T-cell (primary cell): Measurements from ENCODE around the gene KDM4B. TPM values are rescaled to one million over a fixed set of nuclear protein-coding genes. Genes with fewer than 3 reads are reported as not detected.

Experiments used
- ATAC-seq, 4 experiments: fragments of 200-7000 bp in 3 of 4; fragments of 150-1000 bp in 1 of 4; cut with Tn5 transposase; replicated peaks in 1 of 4; 1 replicate in 3 of 4; 2 replicates in 1 of 4; pipeline ENCODE4 v1.10.0; 2021; ENCODE audit warnings: moderate library complexity in 3 of 4, mild to moderate bottlenecking in 2 of 4, moderate number of reproducible peaks in 1 of 4
- CTCF ChIA-PET, 2 donors: fragments of 300-600 bp; sonication (Branson Sonifier 250); formaldehyde crosslinking; loops; one replicate each; lab custom pipeline; 2022; ENCODE audit warnings: antibody characterized with exemption in 2 of 2; lab: Charles Lee
- POLR2A ChIA-PET, 2 donors: fragments of 300-600 bp; sonication (Branson Sonifier 250); formaldehyde crosslinking; loops; one replicate each; lab custom pipeline; 2022; ENCODE audit warnings: antibody characterized with exemption in 2 of 2; lab: Charles Lee
- DNase-seq, 35 experiments: peaks; one replicate each; pipeline versions ENCODE4 v3.0.0 to v3.0.0-alpha.2; 2013 to 2023
- H3K27ac ChIP-seq: one replicate; pipeline ENCODE4 v1.5.1; 2013; ENCODE audit warnings: low read length
- H3K27me3 ChIP-seq, 2 experiments: replicated peaks in 1 of 2; 1 replicate in 1 of 2; 2 replicates in 1 of 2; pipeline versions ENCODE4 v1.6.1 to v1.7.0; 2013; ENCODE audit warnings: low read length in 1 of 2, mixed read lengths in 1 of 2; ENCODE audit not compliant: control insufficient read depth in 2 of 2, insufficient read depth in 2 of 2; ENCODE audit errors: extremely low read depth in 1 of 2
- H3K36me3 ChIP-seq, 2 donors: 1 replicate in 1 of 2; 2 replicates in 1 of 2; pipeline versions ENCODE4 v1.6.1 to v1.7.0; 2013; ENCODE audit warnings: low read length in 1 of 2; ENCODE audit not compliant: control insufficient read depth in 2 of 2, insufficient read depth in 1 of 2; ENCODE audit errors: extremely low read depth in 1 of 2
- H3K4me1 ChIP-seq, 2 experiments: 1 replicate in 1 of 2; 2 replicates in 1 of 2; pipeline versions ENCODE4 v1.6.1 to v1.7.0; 2013; ENCODE audit warnings: low read length in 2 of 2, mixed read lengths in 1 of 2; ENCODE audit not compliant: insufficient read depth in 2 of 2, control insufficient read depth in 1 of 2; ENCODE audit errors: extremely low read depth in 1 of 2
- H3K4me3 ChIP-seq, 2 donors: 1 replicate in 1 of 2; 2 replicates in 1 of 2; pipeline versions ENCODE4 v1.5.1 to v1.7.0; 2013; ENCODE audit warnings: mild to moderate bottlenecking in 2 of 2, low read length in 1 of 2, moderate library complexity in 1 of 2; ENCODE audit not compliant: control insufficient read depth in 1 of 2; ENCODE audit errors: extremely low read depth in 1 of 2
- H3K9me3 ChIP-seq: 2 replicates; pipeline ENCODE4 v1.7.0; 2013
- H3K27ac Mint-ChIP-seq, 2 donors: one replicate each; pipeline ENCODE4 v1.8.0; 2020 to 2021; ENCODE audit warnings: mild to moderate bottlenecking in 2 of 2, mixed read lengths in 2 of 2
- H3K27me3 Mint-ChIP-seq, 2 donors: one replicate each; pipeline ENCODE4 v1.8.0; 2021 to 2022; ENCODE audit warnings: mixed read lengths in 2 of 2
- H3K36me3 Mint-ChIP-seq: one replicate; pipeline ENCODE4 v1.8.0; 2021; ENCODE audit warnings: mixed read lengths
- H3K4me1 Mint-ChIP-seq, 3 donors: one replicate each; pipeline ENCODE4 v1.8.0; 2020 to 2022; ENCODE audit warnings: mixed read lengths in 3 of 3, mild to moderate bottlenecking in 1 of 3
- H3K4me3 Mint-ChIP-seq, 3 donors: one replicate each; pipeline ENCODE4 v1.8.0; 2020 to 2022; ENCODE audit warnings: mild to moderate bottlenecking in 3 of 3, mixed read lengths in 3 of 3, moderate library complexity in 3 of 3
- H3K9me3 Mint-ChIP-seq, 3 donors: one replicate each; pipeline ENCODE4 v1.8.0; 2020 to 2022; ENCODE audit warnings: mixed read lengths in 3 of 3
- WGBS: methylation state at CpG from one replicate; pipeline ENCODE4 v1.1.5; 2013; ENCODE audit warnings: missing lambda C conversion rate; ENCODE audit not compliant: insufficient coverage; 5-methylcytosine and 5-hydroxymethylcytosine counted together
- total RNA-seq, 35 experiments: library from RNA in 6 of 35; stranded (reverse) in 6 of 35; fragments of 120-200 nt in 1 of 35; gene quantifications; one replicate each; pipeline versions ENCODE4 v1.2.1 to v1.2.4 and lab custom pipeline; 2013 to 2026

KDM4B gene
- total RNA-seq, 5 donors from 2014 or later (not counting 1 experiment from before 2014, with no cell fraction given): 44.6 to 59.2 (median 47.8) TPM

DNA sequence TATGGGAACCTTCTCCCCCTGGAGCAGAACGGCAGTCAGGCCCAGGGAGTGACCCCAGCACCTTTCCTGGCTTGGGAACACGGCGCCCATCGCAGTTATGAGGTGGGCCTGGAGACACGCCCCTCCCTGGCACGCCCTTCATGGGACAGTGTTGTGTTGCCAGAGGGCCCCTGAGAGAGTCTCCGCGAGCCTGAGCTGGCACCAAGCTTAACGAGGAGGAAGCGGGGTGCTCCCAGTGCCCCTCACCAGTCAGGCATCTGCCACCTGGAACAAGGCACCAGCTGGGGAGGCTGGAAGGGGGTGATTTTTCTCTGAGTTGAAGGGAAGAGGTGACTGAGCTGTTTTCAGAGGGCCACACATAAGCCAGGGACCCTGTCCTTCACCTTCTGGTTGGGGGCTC, 180.6 kb downstream of the KDM4B start:
- no peak overlapping the region for H3K27ac ChIP-seq
- ATAC-seq: no peak
- Mint-ChIP-seq H3K27ac (no peak overlapping the region), H3K36me3 (peaks cover 30% of the 10 kb centered on the region), H3K4me1 (peaks cover 0 to 2% (median 2%) of the 10 kb centered on the region in 3 donors), H3K9me3 (no peaks in the 10 kb centered on the region), H3K4me3 (no peak overlapping the region), H3K27me3 (no peaks in the 10 kb centered on the region)
- peaks cover 9 to 12% of the 10 kb centered on the region in 2 donors for H3K36me3 ChIP-seq
- no peaks in the 10 kb centered on the region for H3K9me3 ChIP-seq
- no peak for DNase-seq
- H3K4me3 ChIP-seq: no peak overlapping the region
- CTCF ChIA-PET: no interaction called here
- H3K4me1 ChIP-seq: no peaks in the 10 kb centered on the region
- POLR2A ChIA-PET: no interaction called here
- no peaks in the 10 kb centered on the region for H3K27me3 ChIP-seq
- 98% methylated on average over 6 of the region's 10 CpGs for WGBS

GRCh38 chr19:5149932-5150901, 181.3 kb downstream of the KDM4B start:
- Histone ChIP-seq H3K27me3 (no peaks in the 10 kb centered on the region), H3K4me3 (no peak overlapping the region), H3K27ac (no peak overlapping the region), H3K4me1 (no peaks in the 10 kb centered on the region), H3K36me3 (peaks cover 8 to 9% of the 10 kb centered on the region in 2 donors), H3K9me3 (no peaks in the 10 kb centered on the region)
- ChIA-PET CTCF (no interaction called here), POLR2A (no interaction called here)
- no peak for ATAC-seq
- 97% methylated on average over 21 of the region's 36 CpGs for WGBS
- H3K27ac Mint-ChIP-seq: no peak overlapping the region
- peaks cover 0 to 2% (median 2%) of the 10 kb centered on the region in 3 donors for H3K4me1 Mint-ChIP-seq
- H3K27me3 Mint-ChIP-seq: no peaks in the 10 kb centered on the region
- H3K4me3 Mint-ChIP-seq: no peak overlapping the region
- H3K9me3 Mint-ChIP-seq: no peaks in the 10 kb centered on the region
- H3K36me3 Mint-ChIP-seq: peaks cover 24% of the 10 kb centered on the region
- DNase-seq: no peak

DNA sequence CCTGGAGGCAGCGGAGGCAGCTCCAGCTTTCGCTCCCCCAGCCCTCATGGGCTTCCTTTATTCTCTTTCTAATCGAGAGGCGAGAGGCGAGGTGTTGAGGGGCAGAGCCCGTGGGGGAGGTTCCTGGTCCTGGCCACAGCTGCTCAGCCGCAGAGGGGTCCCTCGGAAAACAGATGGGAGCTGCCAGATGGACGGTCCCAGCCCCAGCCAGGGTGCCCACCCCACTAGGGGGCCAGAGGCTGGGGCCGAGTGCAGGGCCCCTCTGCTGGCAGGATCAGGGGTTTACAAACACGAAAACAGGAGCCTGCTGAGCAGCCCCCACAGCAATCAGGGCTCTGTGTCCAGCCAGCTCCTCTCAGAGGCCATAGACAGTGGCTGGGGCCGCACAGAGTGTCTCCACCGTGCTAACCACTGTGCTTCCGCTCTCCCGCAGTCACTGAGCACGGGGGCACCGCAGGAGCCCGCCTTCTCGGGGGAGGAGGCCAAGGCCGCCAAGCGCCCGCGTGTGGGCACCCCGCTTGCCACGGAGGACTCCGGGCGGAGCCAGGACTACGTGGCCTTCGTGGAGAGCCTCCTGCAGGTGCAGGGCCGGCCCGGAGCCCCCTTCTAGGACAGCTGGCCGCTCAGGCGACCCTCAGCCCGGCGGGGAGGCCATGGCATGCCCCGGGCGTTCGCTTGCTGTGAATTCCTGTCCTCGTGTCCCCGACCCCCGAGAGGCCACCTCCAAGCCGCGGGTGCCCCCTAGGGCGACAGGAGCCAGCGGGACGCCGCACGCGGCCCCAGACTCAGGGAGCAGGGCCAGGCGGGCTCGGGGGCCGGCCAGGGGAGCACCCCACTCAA, 182.2 kb downstream of the KDM4B start:
- H3K9me3 Mint-ChIP-seq: no peaks in the 10 kb centered on the region
- Histone ChIP-seq H3K4me3 (no peak overlapping the region), H3K4me1 (no peaks in the 10 kb centered on the region), H3K27me3 (no peaks in the 10 kb centered on the region), H3K27ac (no peak overlapping the region), H3K36me3 (peaks cover 1 to 3% of the 10 kb centered on the region in 2 donors), H3K9me3 (no peaks in the 10 kb centered on the region)
- ChIA-PET CTCF (no interaction called here), POLR2A (no interaction called here)
- DNase-seq (no peak), ATAC-seq (no peak)
- WGBS: 88% methylated on average over 39 of the region's 52 CpGs
- H3K36me3 Mint-ChIP-seq: peaks cover 20% of the 10 kb centered on the region
- peaks cover 0 to 2% (median 2%) of the 10 kb centered on the region in 3 donors for H3K4me1 Mint-ChIP-seq
- H3K27ac Mint-ChIP-seq: no peak overlapping the region
- H3K27me3 Mint-ChIP-seq: no peaks in the 10 kb centered on the region
- no peak overlapping the region for H3K4me3 Mint-ChIP-seq

GRCh38 chr19:5152013-5152763, 183.3 kb downstream of the KDM4B start:
- Mint-ChIP-seq H3K4me1 (no peaks in the 10 kb centered on the region), H3K9me3 (no peaks in the 10 kb centered on the region), H3K27me3 (no peaks in the 10 kb centered on the region), H3K36me3 (peaks cover 13% of the 10 kb centered on the region), H3K4me3 (no peak overlapping the region), H3K27ac (no peak overlapping the region)
- no peak for ATAC-seq
- POLR2A ChIA-PET: no interaction called here
- DNase-seq: no peak
- Histone ChIP-seq H3K4me3 (no peak overlapping the region), H3K27me3 (no peaks in the 10 kb centered on the region), H3K4me1 (no peaks in the 10 kb centered on the region), H3K9me3 (no peaks in the 10 kb centered on the region), H3K36me3 (no peaks in the 10 kb centered on the region), H3K27ac (no peak overlapping the region)
- CTCF ChIA-PET: no interaction called here
- WGBS: 91% methylated on average over 19 of the region's 27 CpGs

GRCh38 chr19:5152767-5153532, 184.0 kb downstream of the KDM4B start:
- no peaks in the 10 kb centered on the region for H3K27me3 Mint-ChIP-seq
- peaks cover 0 to 4% (median 0%) of the 10 kb centered on the region in 3 donors for H3K9me3 Mint-ChIP-seq
- 94% methylated on average over 20 of the region's 24 CpGs for WGBS
- no peaks in the 10 kb centered on the region for H3K4me1 ChIP-seq
- H3K4me1 Mint-ChIP-seq: no peaks in the 10 kb centered on the region
- CTCF ChIA-PET: no interaction called here
- no peaks in the 10 kb centered on the region for H3K36me3 ChIP-seq
- DNase-seq (no peak), ATAC-seq (no peak)
- H3K9me3 ChIP-seq: no peaks in the 10 kb centered on the region
- no peak overlapping the region for H3K27ac ChIP-seq
- POLR2A ChIA-PET: no interaction called here
- H3K4me3 Mint-ChIP-seq: no peak overlapping the region
- no peak overlapping the region for H3K27ac Mint-ChIP-seq
- no peaks in the 10 kb centered on the region for H3K27me3 ChIP-seq
- H3K36me3 Mint-ChIP-seq: peaks cover 14% of the 10 kb centered on the region
- H3K4me3 ChIP-seq: no peak overlapping the region
